ENCODE measurements around the gene PRKAG2.

The PRKAG2 gene

GRCh38 chr7:151704299-151704959, 172.5 kb downstream of the PRKAG2 start:
- DNase-seq = no peak

GRCh38 chr7:151702961-151703360, 174.0 kb downstream of the PRKAG2 start:
- no peak for DNase-seq

- DNase-seq = no peak
Observed at GRCh38 chr7:151700586-151701165, 176.2 kb downstream of the PRKAG2 start.

- no peak for DNase-seq
Observed at GRCh38 chr7:151699928-151700319, 177.0 kb downstream of the PRKAG2 start.

GRCh38 chr7:151699147-151699927, 177.6 kb downstream of the PRKAG2 start:
- DNase-seq = no peak

- DNase-seq = no peak
Observed at GRCh38 chr7:151697942-151698341, 179.0 kb downstream of the PRKAG2 start.

GRCh38 chr7:151697515-151697895, 179.4 kb downstream of the PRKAG2 start:
- no peak for DNase-seq

GRCh38 chr7:151696721-151697514, 180.0 kb downstream of the PRKAG2 start:
- DNase-seq = no peak

GRCh38 chr7:151695951-151696541, 180.9 kb downstream of the PRKAG2 start:
- DNase-seq = no peak

- no peak for DNase-seq
Observed at GRCh38 chr7:151694828-151695580, 181.9 kb downstream of the PRKAG2 start.

GRCh38 chr7:151694441-151694827, 182.5 kb downstream of the PRKAG2 start:
- no peak for DNase-seq

GRCh38 chr7:151693140-151693539, 183.8 kb downstream of the PRKAG2 start:
- no peak for DNase-seq

- no peak for DNase-seq
Observed at GRCh38 chr7:151692721-151693120, 184.2 kb downstream of the PRKAG2 start.

- DNase-seq = no peak
Observed at GRCh38 chr7:151691449-151691848, 185.5 kb downstream of the PRKAG2 start.

GRCh38 chr7:151690606-151691005, 186.3 kb downstream of the PRKAG2 start:
- no peak for DNase-seq

GRCh38 chr7:151689196-151689971, 187.5 kb downstream of the PRKAG2 start:
- no peak for DNase-seq

GRCh38 chr7:151688236-151688780, 188.6 kb downstream of the PRKAG2 start:
- DNase-seq = no peak

- no peak for DNase-seq
Observed at GRCh38 chr7:151687523-151688235, 189.2 kb downstream of the PRKAG2 start.

- no peak for DNase-seq
Observed at GRCh38 chr7:151686826-151687225, 190.1 kb downstream of the PRKAG2 start.

GRCh38 chr7:151686016-151686766, 190.7 kb downstream of the PRKAG2 start:
- DNase-seq = no peak

All from OCI-M1 (cell line).